GM12872 (cell line): ENCODE measurements around the gene SKAP1.

Experiments
- TF ChIP-seq, protein P1 (sequence below): IDR thresholded peaks from 3 replicates; pipeline ENCODE4 v1.5.1; 2011; ENCODE audit warnings: low read depth, mild to moderate bottlenecking, low read length, moderate library complexity; ENCODE audit not compliant: insufficient read depth

SKAP1 gene

DNA sequence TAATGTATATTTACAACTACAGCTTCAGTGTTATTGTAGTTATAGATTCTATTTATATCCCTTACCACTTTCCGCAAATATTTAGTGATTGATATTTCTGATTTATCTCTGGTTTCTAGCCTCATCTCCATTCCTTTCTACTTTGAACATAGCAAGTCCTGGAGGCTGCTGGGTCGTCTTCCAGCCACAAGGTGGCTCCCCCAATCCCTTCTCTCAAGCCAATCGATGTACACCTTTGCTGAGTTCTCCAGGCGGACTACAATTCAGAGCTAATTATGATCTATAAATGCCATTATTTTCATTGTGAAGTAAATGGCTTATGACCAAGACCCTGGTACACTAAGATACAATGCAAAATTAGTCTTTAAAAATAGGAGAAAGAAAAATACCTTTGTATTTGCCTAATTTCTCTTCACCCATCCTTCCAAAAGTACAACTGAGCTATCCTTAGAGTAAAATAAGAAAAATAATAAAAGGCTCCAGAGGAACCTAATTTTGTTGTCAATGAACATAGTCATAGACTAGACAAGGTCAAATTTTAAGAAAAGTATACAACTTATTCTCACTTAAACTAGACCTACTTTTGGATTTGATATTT is 122.1 kb downstream of the SKAP1 start:
- TF ChIP-seq, protein P1, sequence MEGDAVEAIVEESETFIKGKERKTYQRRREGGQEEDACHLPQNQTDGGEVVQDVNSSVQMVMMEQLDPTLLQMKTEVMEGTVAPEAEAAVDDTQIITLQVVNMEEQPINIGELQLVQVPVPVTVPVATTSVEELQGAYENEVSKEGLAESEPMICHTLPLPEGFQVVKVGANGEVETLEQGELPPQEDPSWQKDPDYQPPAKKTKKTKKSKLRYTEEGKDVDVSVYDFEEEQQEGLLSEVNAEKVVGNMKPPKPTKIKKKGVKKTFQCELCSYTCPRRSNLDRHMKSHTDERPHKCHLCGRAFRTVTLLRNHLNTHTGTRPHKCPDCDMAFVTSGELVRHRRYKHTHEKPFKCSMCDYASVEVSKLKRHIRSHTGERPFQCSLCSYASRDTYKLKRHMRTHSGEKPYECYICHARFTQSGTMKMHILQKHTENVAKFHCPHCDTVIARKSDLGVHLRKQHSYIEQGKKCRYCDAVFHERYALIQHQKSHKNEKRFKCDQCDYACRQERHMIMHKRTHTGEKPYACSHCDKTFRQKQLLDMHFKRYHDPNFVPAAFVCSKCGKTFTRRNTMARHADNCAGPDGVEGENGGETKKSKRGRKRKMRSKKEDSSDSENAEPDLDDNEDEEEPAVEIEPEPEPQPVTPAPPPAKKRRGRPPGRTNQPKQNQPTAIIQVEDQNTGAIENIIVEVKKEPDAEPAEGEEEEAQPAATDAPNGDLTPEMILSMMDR, result peak; percentile 89

DNA sequence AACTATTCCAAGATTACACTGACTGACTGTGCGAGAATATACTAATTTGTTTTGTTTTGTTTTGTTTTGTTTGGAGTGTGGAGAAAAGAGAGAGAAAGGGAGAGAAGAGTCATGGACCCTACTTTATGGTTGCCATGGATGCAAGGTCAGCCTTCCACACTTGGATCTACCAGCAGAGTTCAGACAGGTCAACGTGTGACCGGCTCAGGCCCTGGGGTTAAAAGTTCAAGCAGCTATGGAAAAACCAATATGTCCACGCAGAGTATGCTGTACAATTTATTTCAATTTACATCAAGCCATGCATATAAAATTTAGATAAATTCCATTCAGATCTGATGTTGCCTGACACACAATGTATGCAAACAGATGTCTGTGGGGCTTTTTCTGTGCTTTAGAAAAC is 122.8 kb downstream of the SKAP1 start:
- TF ChIP-seq, protein P1, result no peak

DNA sequence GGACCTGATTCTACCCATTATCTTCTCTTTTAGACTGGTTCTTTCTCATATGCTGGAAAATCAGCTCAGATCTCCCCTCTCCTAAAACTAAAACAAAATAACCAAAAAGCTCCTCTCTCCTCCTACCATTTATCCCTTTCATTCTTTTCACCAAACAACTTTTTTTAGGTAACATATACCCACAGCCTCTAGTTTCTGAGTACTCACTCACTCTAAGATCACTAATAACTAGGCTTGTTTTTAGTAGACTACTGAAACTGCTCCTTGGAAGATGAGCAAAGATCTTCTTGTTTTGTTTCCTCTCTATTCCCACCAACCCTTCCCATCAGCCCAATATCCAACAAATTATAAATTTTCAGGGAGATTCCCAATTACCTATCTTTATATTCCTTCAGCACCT is 129.0 kb downstream of the SKAP1 start:
- TF ChIP-seq, protein P1, result no peak

DNA sequence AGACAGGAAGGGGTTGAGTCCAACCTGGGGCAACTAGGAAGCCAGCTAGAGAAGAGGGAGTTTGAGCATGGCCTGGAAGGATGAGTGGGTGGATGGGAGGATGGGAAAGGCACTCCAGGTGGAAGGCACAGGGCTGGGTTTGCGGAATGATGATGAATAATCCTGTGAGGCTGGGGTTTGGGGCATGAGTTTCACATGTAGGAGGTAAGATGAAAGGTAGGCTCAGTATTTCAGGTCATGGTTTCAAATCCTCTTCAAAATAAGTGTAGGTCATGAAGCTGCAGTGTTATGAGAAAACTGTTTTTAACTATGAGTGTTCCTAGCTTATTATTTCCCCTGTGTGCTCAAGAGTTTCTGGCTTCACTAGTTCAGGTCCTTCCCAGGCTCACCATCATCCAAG is 130.3 kb downstream of the SKAP1 start:
- TF ChIP-seq, protein P1, result no peak

DNA sequence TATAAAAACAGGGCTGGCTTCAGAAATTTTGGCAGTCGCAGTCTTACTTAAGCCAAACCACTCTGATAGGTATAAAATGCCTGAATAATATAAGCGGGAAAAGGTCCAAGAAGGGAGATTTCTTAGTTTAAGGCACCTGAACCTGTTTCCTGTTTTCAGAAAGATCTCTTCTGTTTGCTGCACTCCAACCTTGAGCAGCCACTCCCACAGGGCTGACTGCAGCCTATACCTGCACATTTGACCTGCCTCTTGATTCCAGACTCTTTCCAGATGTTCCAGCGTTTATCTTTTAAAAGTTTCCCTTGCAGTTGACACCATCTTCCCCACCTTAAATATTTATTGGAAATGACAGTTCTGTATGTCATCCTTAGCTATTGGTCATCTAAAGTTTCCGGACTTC is 132.2 kb downstream of the SKAP1 start:
- TF ChIP-seq, protein P1, result no peak

DNA sequence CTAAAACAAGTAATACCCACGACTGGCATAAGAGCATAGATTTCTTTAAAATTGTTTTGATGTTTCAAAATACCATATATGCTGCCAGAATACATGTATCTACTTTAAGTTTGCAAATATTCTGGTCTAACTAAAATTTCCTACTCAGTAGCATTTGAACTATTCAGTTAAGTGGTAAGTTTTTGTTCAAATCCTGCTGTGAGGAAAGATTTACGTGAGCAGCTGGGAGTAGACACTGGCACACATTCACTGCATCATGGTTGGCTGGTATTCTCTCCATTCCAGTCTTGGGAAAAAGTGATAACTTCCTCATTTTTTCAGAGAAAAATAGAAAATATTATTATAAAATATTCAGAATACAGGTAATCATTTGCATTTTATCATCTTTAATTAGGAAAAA is 133.6 kb downstream of the SKAP1 start:
- TF ChIP-seq, protein P1, result no peak

DNA sequence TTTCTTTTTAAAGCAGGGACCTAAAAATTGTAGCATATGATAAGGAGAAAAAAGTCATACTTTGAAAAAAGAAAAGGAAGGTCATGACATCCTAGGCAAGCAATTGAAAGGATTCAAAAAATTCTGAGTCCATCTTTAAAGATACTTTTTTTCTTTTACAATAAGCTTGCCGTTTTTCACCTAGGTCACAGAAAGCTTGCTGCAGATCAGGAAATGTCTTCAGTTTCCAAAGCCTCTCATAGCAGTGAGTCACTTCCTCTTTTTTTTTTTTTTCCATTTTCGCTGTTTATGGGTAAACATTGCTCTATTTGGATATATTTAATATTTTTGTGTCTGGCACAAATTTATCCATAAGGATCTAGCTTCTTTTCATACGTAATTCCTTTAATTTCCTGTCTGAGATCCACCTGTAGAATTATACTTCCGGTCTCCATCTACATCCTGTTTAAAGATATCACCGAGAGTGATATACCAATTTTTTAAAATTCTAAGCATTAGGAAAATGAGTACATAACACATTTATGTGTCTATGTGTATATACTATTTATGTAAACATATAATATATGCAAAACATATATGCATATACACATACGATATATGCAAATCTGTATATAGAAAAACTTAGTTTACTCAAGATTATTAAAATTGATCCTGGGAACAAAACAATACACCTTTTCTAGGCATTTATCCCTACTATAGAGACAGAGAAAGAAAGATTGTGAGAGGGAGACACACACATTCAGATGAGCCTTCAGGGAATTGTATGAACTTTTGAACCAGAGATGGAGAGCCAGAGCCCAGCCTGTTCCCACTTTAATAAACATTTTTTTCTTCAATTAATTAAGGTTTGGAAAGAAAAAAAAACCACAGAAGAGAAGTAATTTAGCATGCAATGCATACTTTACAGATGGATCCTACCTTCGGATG is 134.4 kb downstream of the SKAP1 start:
- TF ChIP-seq, protein P1, result no peak
